Chondrocyte (in vitro differentiated cells): ENCODE measurements around the gene RPF1. TPM values are rescaled to one million over a fixed set of nuclear protein-coding genes. Genes with fewer than 3 reads are reported as not detected.
"Not testable (repeated sequence)": the region's sequence is repeated elsewhere in the genome, so short reads cannot be mapped to it uniquely, and the experiment has no call there.

Source experiments
- DNase-seq: peaks from one replicate; pipeline ENCODE4 v3.0.0; 2021; ENCODE audit warnings: mixed read lengths, low spot score
- H3K27ac Mint-ChIP-seq: one replicate; pipeline ENCODE4 v1.8.0; 2021; ENCODE audit warnings: mild to moderate bottlenecking, moderate library complexity, mixed read lengths; ENCODE audit not compliant: unreplicated experiment
- H3K27me3 Mint-ChIP-seq: 2 replicates; pipeline ENCODE4 v1.8.0; 2021; ENCODE audit warnings: low read depth, mixed read lengths
- H3K36me3 Mint-ChIP-seq: 2 replicates; pipeline ENCODE4 v1.8.0; 2021; ENCODE audit warnings: low read depth, mixed read lengths
- H3K4me1 Mint-ChIP-seq: 2 replicates; pipeline ENCODE4 v1.8.0; 2021; ENCODE audit warnings: low read depth, mild to moderate bottlenecking, mixed read lengths
- H3K4me3 Mint-ChIP-seq: one replicate; pipeline ENCODE4 v1.8.0; 2021; ENCODE audit warnings: mild to moderate bottlenecking, moderate library complexity, mixed read lengths; ENCODE audit not compliant: unreplicated experiment
- H3K9me3 Mint-ChIP-seq: 2 replicates; pipeline ENCODE4 v1.8.0; 2021; ENCODE audit warnings: low read depth, mixed read lengths
- CTCF ChIP-seq: fragments of 200-600 bp; sonication (generic); IDR thresholded peaks from 2 replicates; pipeline ENCODE4 v1.5.0; 2021; ENCODE audit warnings: antibody characterized with exemption, mild to moderate bottlenecking, moderate library complexity
- total RNA-seq: library from RNA; stranded (reverse); gene quantifications from 3 replicates; pipeline ENCODE4 v1.2.1, GENCODE V29; 2021

Gene RPF1
- total RNA-seq, 1 donor from 2014 or later: 18.8 TPM

GRCh38 chr1:84434801-84435549 is 44.1 kb upstream of the RPF1 start:
- Mint-ChIP-seq H3K27ac (no peak overlapping the region), H3K9me3 (peaks cover 2% of the 10 kb centered on the region), H3K4me1 (peaks cover 7% of the 10 kb centered on the region), H3K4me3 (no peak overlapping the region), H3K36me3 (no peaks in the 10 kb centered on the region), H3K27me3 (peaks cover 2% of the 10 kb centered on the region)
- TF ChIP-seq CTCF: no peak
- no peak for DNase-seq

GRCh38 chr1:84436876-84437655 is 42.0 kb upstream of the RPF1 start:
- no peaks in the 10 kb centered on the region for H3K9me3 Mint-ChIP-seq
- H3K36me3 Mint-ChIP-seq: no peaks in the 10 kb centered on the region
- no peak overlapping the region for H3K27ac Mint-ChIP-seq
- no peak overlapping the region for H3K4me3 Mint-ChIP-seq
- peaks cover 7% of the 10 kb centered on the region for H3K4me1 Mint-ChIP-seq
- no peak for DNase-seq
- peaks cover 2% of the 10 kb centered on the region for H3K27me3 Mint-ChIP-seq
- TF ChIP-seq CTCF: no peak

GRCh38 chr1:84442256-84442655 is 36.8 kb upstream of the RPF1 start:
- no peak for DNase-seq
- peak; percentile 87 for TF ChIP-seq CTCF
- no peak overlapping the region for H3K27ac Mint-ChIP-seq
- peaks cover 3% of the 10 kb centered on the region for H3K27me3 Mint-ChIP-seq
- no peak overlapping the region for H3K4me3 Mint-ChIP-seq
- peaks cover 10% of the 10 kb centered on the region for H3K36me3 Mint-ChIP-seq
- H3K4me1 Mint-ChIP-seq: peaks cover 7% of the 10 kb centered on the region
- peaks cover 15% of the 10 kb centered on the region for H3K9me3 Mint-ChIP-seq

GRCh38 chr1:84442747-84443646 is 36.1 kb upstream of the RPF1 start:
- DNase-seq, H3K36me3 Mint-ChIP-seq, H3K4me1 Mint-ChIP-seq, H3K4me3 Mint-ChIP-seq, H3K27me3 Mint-ChIP-seq, H3K27ac Mint-ChIP-seq: not testable (repeated sequence)
- H3K9me3 Mint-ChIP-seq: peaks cover 15% of the 10 kb centered on the region

GRCh38 chr1:84448704-84449103 is 30.4 kb upstream of the RPF1 start:
- not testable (repeated sequence) for H3K27ac Mint-ChIP-seq, H3K4me3 Mint-ChIP-seq, H3K36me3 Mint-ChIP-seq, DNase-seq, H3K4me1 Mint-ChIP-seq, H3K27me3 Mint-ChIP-seq
- H3K9me3 Mint-ChIP-seq: peaks cover 19% of the 10 kb centered on the region

- peaks cover 3% of the 10 kb centered on the region for H3K36me3 Mint-ChIP-seq
- no peaks in the 10 kb centered on the region for H3K4me1 Mint-ChIP-seq
- peaks cover 14% of the 10 kb centered on the region for H3K9me3 Mint-ChIP-seq
- H3K27me3 Mint-ChIP-seq: peaks cover 12% of the 10 kb centered on the region
- no peak overlapping the region for H3K27ac Mint-ChIP-seq
- no peak overlapping the region for H3K4me3 Mint-ChIP-seq
- TF ChIP-seq CTCF: no peak
- no peak for DNase-seq
Observed at GRCh38 chr1:84450910-84451309, 28.2 kb upstream of the RPF1 start.
